IMR-90 (cell line): ENCODE data around the gene ETFB. TPM values are rescaled to one million over a fixed set of nuclear protein-coding genes. Genes with fewer than 3 reads are reported as not detected.

ENCODE experiments used
- ATAC-seq: fragments of 200-7000 bp; cut with Tn5 transposase; 2 replicates; pipeline ENCODE4 v1.9.1; 2020; ENCODE audit warnings: low read depth, mild to moderate bottlenecking, moderate library complexity
- BruUV-seq: library from RNA; stranded (reverse); fragments of 400-500 nt; replicated peaks from 2 replicates; lab custom pipeline; 2021; lab: Mats Ljungman, UMichigan
- CTCF ChIA-PET: fragments of 300-600 bp; formaldehyde crosslinking; extraction: SDS; loops from one replicate; lab custom pipeline; 2021; ENCODE audit warnings: antibody characterized with exemption; lab: Yijun Ruan, JAX
- POLR2A ChIA-PET: fragments of 300-600 bp; sonication (Branson Sonifier 250); formaldehyde crosslinking; loops from one replicate; lab custom pipeline; 2022; ENCODE audit warnings: antibody characterized with exemption; ENCODE audit not compliant: unreplicated experiment; lab: Charles Lee
- DNase-seq: peaks from one replicate; pipeline ENCODE4 v3.0.0; 2013
- H2AFZ ChIP-seq: replicated peaks from 2 replicates; pipeline ENCODE3; 2013; ENCODE audit warnings: low read length, mild to moderate bottlenecking; ENCODE audit not compliant: poor library complexity
- H2AK5ac ChIP-seq: 2 replicates; pipeline ENCODE4 v1.6.1; 2013; ENCODE audit warnings: low read depth, low read length, inconsistent platforms
- H2AK9ac ChIP-seq: replicated peaks from 2 replicates; pipeline ENCODE3; 2013; ENCODE audit warnings: mild to moderate bottlenecking, low read depth, low read length, moderate library complexity; ENCODE audit not compliant: poor library complexity
- H2BK120ac ChIP-seq: 2 replicates; pipeline ENCODE4 v1.6.1; 2013; ENCODE audit warnings: low read depth, low read length, inconsistent platforms
- H2BK15ac ChIP-seq: 3 replicates; pipeline ENCODE4 v1.6.1; 2013; ENCODE audit warnings: low read depth, low read length, inconsistent platforms
- H2BK20ac ChIP-seq: 2 replicates; pipeline ENCODE4 v1.6.1; 2013; ENCODE audit warnings: low read depth, mild to moderate bottlenecking, inconsistent platforms, low read length, moderate library complexity
- H2BK5ac ChIP-seq: 2 replicates; pipeline ENCODE4 v1.6.1; 2013; ENCODE audit warnings: mild to moderate bottlenecking, low read depth, low read length, inconsistent platforms; ENCODE audit not compliant: poor library complexity, severe bottlenecking
- H3K14ac ChIP-seq: replicated peaks from 2 replicates; pipeline ENCODE4 v1.6.1; 2013; ENCODE audit warnings: low read depth, low read length, inconsistent platforms
- H3K18ac ChIP-seq: 2 replicates; pipeline ENCODE4 v1.6.1; 2013; ENCODE audit warnings: low read depth, low read length, control low read depth
- H3K23ac ChIP-seq: 2 replicates; pipeline ENCODE4 v1.6.1; 2013; ENCODE audit warnings: low read depth, low read length, inconsistent platforms
- H3K27ac ChIP-seq: 2 replicates; pipeline ENCODE4 v1.5.1; 2013; ENCODE audit warnings: mild to moderate bottlenecking, control low read depth, low read length; ENCODE audit not compliant: insufficient read depth
- H3K27me3 ChIP-seq: 2 replicates; pipeline ENCODE4 v1.6.1; 2013; ENCODE audit warnings: low read length; ENCODE audit not compliant: control insufficient read depth, insufficient read depth
- H3K36me3 ChIP-seq: 2 replicates; pipeline ENCODE4 v1.6.1; 2013; ENCODE audit warnings: low read length, mixed read lengths; ENCODE audit not compliant: control insufficient read depth, insufficient read depth
- H3K4ac ChIP-seq: 2 replicates; pipeline ENCODE4 v1.6.1; 2013; ENCODE audit warnings: low read depth, low read length, inconsistent platforms
- H3K4me1 ChIP-seq: 2 replicates; pipeline ENCODE4 v1.6.1; 2013; ENCODE audit warnings: low read length, mixed read lengths; ENCODE audit not compliant: control insufficient read depth, insufficient read depth
- H3K4me2 ChIP-seq: 2 replicates; pipeline ENCODE4 v1.6.1; 2013; ENCODE audit warnings: low read depth, mild to moderate bottlenecking, control low read depth, low read length, moderate library complexity
- H3K4me3 ChIP-seq: 2 replicates; pipeline ENCODE4 v1.5.1; 2013; ENCODE audit warnings: low read depth, mild to moderate bottlenecking, control low read depth, low read length, moderate library complexity; ENCODE audit not compliant: insufficient read depth
- H3K56ac ChIP-seq: 2 replicates; pipeline ENCODE4 v1.6.1; 2013; ENCODE audit warnings: low read length, inconsistent platforms; ENCODE audit not compliant: insufficient read depth; ENCODE audit errors: extremely low read depth
- H3K79me1 ChIP-seq, 2 experiments: 2 replicates each; pipeline ENCODE4 v1.6.1; 2013; ENCODE audit warnings: low read length in 2 of 2, inconsistent platforms in 1 of 2, low read depth in 1 of 2
- H3K9ac ChIP-seq: 2 replicates; pipeline ENCODE4 v1.6.1; 2013; ENCODE audit warnings: low read depth, low read length, control low read depth
- H3K9me1 ChIP-seq: 2 replicates; pipeline ENCODE4 v1.6.1; 2013; ENCODE audit warnings: low read length, inconsistent platforms; ENCODE audit not compliant: insufficient read depth
- H3K9me3 ChIP-seq: 2 replicates; pipeline ENCODE4 v1.6.1; 2013; ENCODE audit warnings: low read length; ENCODE audit not compliant: control insufficient read depth, insufficient read depth
- H4K20me1 ChIP-seq: 2 replicates; pipeline ENCODE4 v1.6.1; 2013; ENCODE audit warnings: low read length, inconsistent platforms; ENCODE audit not compliant: insufficient read depth
- H4K5ac ChIP-seq: 2 replicates; pipeline ENCODE4 v1.6.1; 2013; ENCODE audit warnings: mild to moderate bottlenecking, low read depth, low read length, control low read depth
- H4K8ac ChIP-seq, 2 experiments: 2 replicates each; pipeline ENCODE4 v1.6.1; 2013; ENCODE audit warnings: low read depth in 2 of 2, low read length in 2 of 2, control low read depth in 1 of 2, inconsistent platforms in 1 of 2
- H4K91ac ChIP-seq: 2 replicates; pipeline ENCODE4 v1.6.1; 2013; ENCODE audit warnings: low read depth, low read length, inconsistent platforms; ENCODE audit not compliant: insufficient read depth
- BHLHE40 ChIP-seq: fragments of 150-350 bp; IDR thresholded peaks from 2 replicates; pipeline ENCODE4 v1.6.1; 2016; ENCODE audit warnings: mild to moderate bottlenecking, low read depth, low read length
- CTCF ChIP-seq: conservative IDR thresholded peaks from 2 replicates; pipeline ENCODE4 v1.5.1; 2012; ENCODE audit warnings: mild to moderate bottlenecking, low read depth, low read length, improper control_type of control experiment
- FOS ChIP-seq: fragments of 150-350 bp; IDR thresholded peaks from 2 replicates; pipeline ENCODE4 v1.6.1; 2016; ENCODE audit warnings: low read depth, low read length
- MAFK ChIP-seq: IDR thresholded peaks from 2 replicates; pipeline ENCODE4 v1.6.1; 2012; ENCODE audit warnings: low read depth, low read length, improper control_type of control experiment
- MAZ ChIP-seq: IDR thresholded peaks from 2 replicates; pipeline ENCODE4 v1.6.1; 2012; ENCODE audit warnings: low read depth, mild to moderate bottlenecking, low read length, improper control_type of control experiment, moderate library complexity, borderline replicate concordance
- MXI1 ChIP-seq: IDR thresholded peaks from 2 replicates; pipeline ENCODE4 v1.6.1; 2012; ENCODE audit warnings: low read depth, mild to moderate bottlenecking, low read length, moderate library complexity, borderline replicate concordance
- POLR2A ChIP-seq: IDR thresholded peaks from 2 replicates; pipeline ENCODE4 v1.6.1; 2012; ENCODE audit warnings: mild to moderate bottlenecking, low read depth, low read length
- RAD21 ChIP-seq: IDR thresholded peaks from 2 replicates; pipeline ENCODE4 v1.6.1; 2012; ENCODE audit warnings: low read length, improper control_type of control experiment
- RCOR1 ChIP-seq: IDR thresholded peaks from 2 replicates; pipeline ENCODE4 v1.6.1; 2012; ENCODE audit warnings: mild to moderate bottlenecking, low read length, improper control_type of control experiment; ENCODE audit not compliant: insufficient replicate concordance
- RFX5 ChIP-seq: IDR thresholded peaks from 2 replicates; pipeline ENCODE4 v1.8.0; 2012; ENCODE audit warnings: low read depth, mild to moderate bottlenecking, low read length, moderate library complexity
- SMC3 ChIP-seq: fragments of 150-350 bp; IDR thresholded peaks from 2 replicates; pipeline ENCODE4 v1.6.1; 2016; ENCODE audit warnings: low read depth, mild to moderate bottlenecking, antibody characterized with exemption, low read length, moderate library complexity
- WGBS, 2 experiments: methylation state at CpG; one replicate each; pipeline versions ENCODE4 v1.1.5 to v1.1.7; 2013; ENCODE audit warnings: missing lambda C conversion rate in 2 of 2; ENCODE audit not compliant: insufficient read length in 1 of 2; ENCODE audit errors: extremely low coverage in 2 of 2; 5-methylcytosine and 5-hydroxymethylcytosine counted together
- dilution Hi-C: fragments of 300-500 bp; cut with HindIII; formaldehyde crosslinking; loops from one replicate; pipeline ENCODE4 v1.14.3; 2018; ENCODE audit warnings: low sequenced_read_pairs; ENCODE audit not compliant: unreplicated experiment
- in situ Hi-C: fragments of 300-500 bp; cut with MboI; formaldehyde crosslinking; loops from 3 replicates; pipeline ENCODE4 v1.14.3; 2019; ENCODE audit warnings: low sequenced_read_pairs, inconsistent platforms, mixed read lengths
- intact Hi-C: fragments of 100-400 bp; cut with micrococcal nuclease; formaldehyde crosslinking; loops from 2 replicates; pipeline ENCODE4 v1.10.0; 2022
- polyA plus RNA-seq, 3 experiments: library from polyadenylated mRNA; depleted of rRNA; stranded (reverse); fragments of >200 nt; gene quantifications; 2 replicates each; pipeline ENCODE4 v1.2.3, GENCODE V29; 2012; ENCODE audit warnings: low replicate concordance in 1 of 3
- total RNA-seq: library from RNA; depleted of rRNA; stranded (reverse); fragments of >200 nt; gene quantifications from 2 replicates; pipeline ENCODE4 v1.2.3, GENCODE V29; 2012

ETFB gene
- total and polyA plus RNA-seq, 2 of the 4 experiments (the other 2 are of a cell fraction): 141 to 166 TPM

GRCh38 chr19:51339313-51339686, 26.9 kb downstream of the ETFB start:
- peak overlapping the region; percentile 55 for H3K4me3 ChIP-seq
- no peak overlapping the region for H4K5ac ChIP-seq
- H2AFZ ChIP-seq: peak overlapping the region; percentile 98
- no peak overlapping the region for H3K56ac ChIP-seq
- H3K14ac ChIP-seq: no peak overlapping the region
- H3K4me1 ChIP-seq: no peaks in the 10 kb centered on the region
- no peak overlapping the region for H2BK20ac ChIP-seq
- no peak overlapping the region for H3K27ac ChIP-seq
- H3K18ac ChIP-seq: no peak overlapping the region
- H3K36me3 ChIP-seq: no peaks in the 10 kb centered on the region
- H3K9me3 ChIP-seq: no peaks in the 10 kb centered on the region
- TF ChIP-seq MAZ: no peak
- no peak for TF ChIP-seq SMC3
- TF ChIP-seq RAD21: no peak
- no peak for TF ChIP-seq RCOR1
- no peak for TF ChIP-seq RFX5
- no peak for TF ChIP-seq MXI1
- no peak for TF ChIP-seq CTCF
- no peak for TF ChIP-seq FOS
- TF ChIP-seq BHLHE40: no peak
- no peak for TF ChIP-seq MAFK
- no peak for TF ChIP-seq POLR2A
- no peaks in the 10 kb centered on the region for H4K20me1 ChIP-seq
- ATAC-seq (peak; percentile 0; the same call in 1 of the 2 replicates), DNase-seq (no peak)
- H4K8ac ChIP-seq: peak overlapping the region in 1 of 2 experiments; percentile 22; a peak in 1 of 4 replicates
- H3K27me3 ChIP-seq: no peaks in the 10 kb centered on the region
- BruUV-seq: no TSS peak
- no peak overlapping the region for H2BK5ac ChIP-seq
- H3K4ac ChIP-seq: peak overlapping the region; percentile 50; the same call in 1 of the 2 replicates
- in situ Hi-C loops: no loop called here
- 0 out of 2 replicates have a peak, but pooled peaks cover 4% of the 10 kb centered on the region for H3K9me1 ChIP-seq
- H2BK120ac ChIP-seq: no peak overlapping the region
- CTCF ChIA-PET: interaction anchor here (0.6 kb wide), 1 partner anchor 11 kb away, joined by 3 read pairs; no protein-coding TSS in a partner anchor
- H2BK15ac ChIP-seq: no peak overlapping the region
- intact Hi-C loops: loop anchor here (1.0 to 5.0 kb wide), 6 partner anchors 27 to 438 kb away; partner anchors contain the start of gene ETFB
- dilution Hi-C loops: no loop called here
- WGBS, 2 experiments: 0% methylated on average over 10 of the region's 10 CpGs; no CpG with 5 or more reads in 1 of the 2 experiments
- H3K79me1 ChIP-seq: no peaks in the 10 kb centered on the region
- POLR2A ChIA-PET: interaction anchor here (0.5 to 0.6 kb wide), 3 partner anchors 19 to 28 kb away, joined by 3 to 5 read pairs (median 4); partner anchors contain the start of gene ETFB
- no peak overlapping the region for H3K23ac ChIP-seq
- peak overlapping the region; percentile 62 for H2AK9ac ChIP-seq
- H2AK5ac ChIP-seq: no peak overlapping the region
- H3K9ac ChIP-seq: no peak overlapping the region
- no peak overlapping the region for H4K91ac ChIP-seq
- peak overlapping the region; percentile 92 for H3K4me2 ChIP-seq
